Mammary epithelial cell (primary cell): ENCODE measurements around the gene MTSS2.

Source experiments
- CTCF ChIP-seq, 2 donors: IDR thresholded peaks in 1 of 2; conservative IDR thresholded peaks in 1 of 2; 2 replicates each; pipeline ENCODE4 v1.5.1; 2011 to 2012; ENCODE audit warnings: inconsistent platforms in 2 of 2, low read length in 2 of 2, mild to moderate bottlenecking in 2 of 2, control low read depth in 1 of 2, low read depth in 1 of 2; ENCODE audit not compliant: insufficient read depth in 1 of 2; ENCODE audit errors: extremely low read depth in 1 of 2
- EZH2 ChIP-seq: IDR thresholded peaks from 2 replicates; pipeline ENCODE4 v1.6.1; 2012; ENCODE audit warnings: low read length, inconsistent platforms, borderline replicate concordance

GRCh38 chr16:70696952-70697593 lies 11.2 kb upstream of the MTSS2 start:
- TF ChIP-seq CTCF (conservative IDR thresholded peaks at IDR 0.05 in 1 of 2, IDR thresholded peaks at IDR 0.05 in 1 of 2; ENCODE audit: extremely low read depth in 1 of 2, insufficient read depth in 1 of 2, low read depth in 1 of 2, low read length in 2 of 2) (no peak), EZH2 (no peak)
